ENCODE results near the gene WHRN.

DNA sequence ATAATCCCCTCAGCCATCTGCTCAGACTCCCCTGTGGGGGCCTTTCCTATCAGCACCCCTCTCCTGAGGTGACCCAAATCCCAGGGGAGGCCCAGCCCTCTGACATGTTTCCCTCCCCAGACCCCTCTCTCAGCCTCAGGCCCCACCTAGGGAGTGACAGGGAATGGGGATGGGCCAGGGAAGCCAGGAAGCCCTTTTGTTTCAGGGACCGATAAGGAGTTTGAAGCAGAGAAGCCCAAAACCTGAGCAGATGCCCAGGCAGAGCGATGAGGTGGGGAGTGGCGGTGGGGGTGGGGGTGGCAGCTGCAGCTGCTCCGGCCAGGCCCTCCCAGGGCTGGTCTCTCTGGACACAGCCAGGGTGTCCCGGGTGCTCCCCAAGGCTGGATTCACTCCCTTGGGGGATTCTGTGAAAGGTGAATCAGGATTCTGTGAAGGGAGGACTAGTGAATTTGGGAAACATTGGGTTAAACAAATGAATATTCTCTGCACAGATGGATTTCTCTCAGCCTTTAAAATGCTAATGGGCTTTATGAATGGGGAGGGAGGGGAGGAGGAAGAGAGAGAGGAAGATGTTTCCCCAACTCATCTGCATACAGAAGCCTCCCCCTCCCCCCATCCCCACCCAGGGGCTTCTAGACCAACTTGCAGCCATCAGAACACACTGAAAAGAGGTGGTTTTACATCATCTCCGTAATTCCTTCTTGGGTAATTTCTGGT is 134.9 kb downstream of the WHRN start:
- TF ChIP-seq, protein P1, sequence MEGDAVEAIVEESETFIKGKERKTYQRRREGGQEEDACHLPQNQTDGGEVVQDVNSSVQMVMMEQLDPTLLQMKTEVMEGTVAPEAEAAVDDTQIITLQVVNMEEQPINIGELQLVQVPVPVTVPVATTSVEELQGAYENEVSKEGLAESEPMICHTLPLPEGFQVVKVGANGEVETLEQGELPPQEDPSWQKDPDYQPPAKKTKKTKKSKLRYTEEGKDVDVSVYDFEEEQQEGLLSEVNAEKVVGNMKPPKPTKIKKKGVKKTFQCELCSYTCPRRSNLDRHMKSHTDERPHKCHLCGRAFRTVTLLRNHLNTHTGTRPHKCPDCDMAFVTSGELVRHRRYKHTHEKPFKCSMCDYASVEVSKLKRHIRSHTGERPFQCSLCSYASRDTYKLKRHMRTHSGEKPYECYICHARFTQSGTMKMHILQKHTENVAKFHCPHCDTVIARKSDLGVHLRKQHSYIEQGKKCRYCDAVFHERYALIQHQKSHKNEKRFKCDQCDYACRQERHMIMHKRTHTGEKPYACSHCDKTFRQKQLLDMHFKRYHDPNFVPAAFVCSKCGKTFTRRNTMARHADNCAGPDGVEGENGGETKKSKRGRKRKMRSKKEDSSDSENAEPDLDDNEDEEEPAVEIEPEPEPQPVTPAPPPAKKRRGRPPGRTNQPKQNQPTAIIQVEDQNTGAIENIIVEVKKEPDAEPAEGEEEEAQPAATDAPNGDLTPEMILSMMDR (IDR thresholded peaks at IDR 0.05), result no peak
- TF ChIP-seq EZH2 (IDR thresholded peaks at IDR 0.05; ENCODE audit: borderline replicate concordance, insufficient read depth, low read depth, low read length, poor library complexity, severe bottlenecking), result no peak
